HCT116 (cell line): ENCODE results near the gene ACACA.

Source experiments
- CTCF ChIP-seq, 3 experiments: fragments of 200-600 bp in 1 of 3; sonication (generic) in 1 of 3; IDR thresholded peaks in 2 of 3; conservative IDR thresholded peaks in 1 of 3; 2 replicates each; pipeline ENCODE4 v1.5.1; 2012 to 2017; ENCODE audit warnings: low read depth in 2 of 3, low read length in 2 of 3, antibody characterized with exemption in 1 of 3, borderline replicate concordance in 1 of 3, control low read depth in 1 of 3, mild to moderate bottlenecking in 1 of 3, mixed read lengths in 1 of 3, mixed run types in 1 of 3, moderate library complexity in 1 of 3; ENCODE audit not compliant: insufficient read depth in 1 of 3
- EZH2 ChIP-seq: fragments of 200-600 bp; sonication (generic); IDR thresholded peaks from 2 replicates; pipeline ENCODE4 v1.6.1; 2017; ENCODE audit warnings: antibody characterized with exemption, mixed run types
- POLR2A ChIP-seq: IDR thresholded peaks from 2 replicates; pipeline ENCODE4 v1.7.0; 2011; ENCODE audit warnings: borderline replicate concordance; ENCODE audit not compliant: insufficient read depth, insufficient read length; ENCODE audit errors: extremely low read depth
- RAD21 ChIP-seq: IDR thresholded peaks from 2 replicates; pipeline ENCODE4 v1.6.1; 2012; ENCODE audit warnings: low read depth, mild to moderate bottlenecking

- TF ChIP-seq POLR2A = no peak
- TF ChIP-seq CTCF (IDR thresholded peaks at IDR 0.05 in 2 of 3, conservative IDR thresholded peaks at IDR 0.05 in 1 of 3; ENCODE audit: borderline replicate concordance in 1 of 3, insufficient read depth in 1 of 3, low read depth in 2 of 3, low read length in 2 of 3) = no peak
- no peak for TF ChIP-seq EZH2
- TF ChIP-seq RAD21 = no peak
Observed at GRCh38 chr17:37188157-37188556, 218.5 kb downstream of the ACACA start.
